ENCODE data around the gene ANGPT4. TPM values are rescaled to one million over a fixed set of nuclear protein-coding genes. Genes with fewer than 3 reads are reported as not detected.

Gene ANGPT4
- total and polyA plus RNA-seq, 10 of the 15 experiments (the other 5 are each of a cell fraction or from before 2014, with no cell fraction given) = 0.01 to 0.16 TPM; not detected in 8

DNA sequence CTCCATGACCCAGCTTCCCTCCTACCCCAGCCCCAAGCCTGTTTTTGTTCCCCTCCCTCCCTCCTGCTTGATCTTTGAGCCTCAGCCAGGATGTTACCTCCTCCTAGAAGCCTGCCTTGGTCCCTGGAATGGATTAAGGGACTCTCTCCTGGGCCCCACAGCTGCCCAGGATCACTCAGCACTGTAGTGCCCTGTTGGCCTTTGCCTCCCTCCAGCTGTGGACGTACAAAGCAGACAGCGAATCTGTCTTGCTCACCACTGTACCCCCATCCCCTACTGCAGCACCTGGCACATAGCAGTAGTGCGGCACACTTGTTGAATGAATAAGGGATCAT, 94.4 kb downstream of the ANGPT4 start:
- Histone ChIP-seq H4K20me1 (ENCODE audit: control insufficient read depth, insufficient read depth) (no peaks in the 10 kb centered on the region; the same call in 1 of the 2 replicates), H3K27ac (ENCODE audit: control insufficient read depth, insufficient read depth) (no peak overlapping the region), H3K9ac (ENCODE audit: control insufficient read depth, insufficient read depth, low read length) (no peak overlapping the region), H3K36me3 (ENCODE audit: control insufficient read depth in 2 of 2, insufficient read depth in 2 of 2, low read length in 1 of 2) (no peaks in the 10 kb centered on the region), H3K9me3 (replicated peaks; ENCODE audit: control insufficient read depth, insufficient read depth, low read length) (no peaks in the 10 kb centered on the region; the same call in 2 of the 3 replicates), H3K4me3 (no peak overlapping the region), H2AFZ (ENCODE audit: control insufficient read depth, low read depth, low read length) (no peak overlapping the region), H3K27me3 (replicated peaks in 1 of 2; ENCODE audit: control insufficient read depth in 2 of 2, insufficient read depth in 2 of 2, low read length in 1 of 2) (no peaks in the 10 kb centered on the region), H3K4me2 (ENCODE audit: control insufficient read depth, insufficient read depth) (no peak overlapping the region), H3K79me2 (ENCODE audit: control insufficient read depth, insufficient read depth, low read length) (no peaks in the 10 kb centered on the region), H3K4me1 (ENCODE audit: control insufficient read depth, insufficient read depth, low read length) (no peaks in the 10 kb centered on the region; the same call in 1 of the 2 replicates)
- DNase-seq (ENCODE audit: low read depth, low spot score) (no peak), ATAC-seq (no peak), FAIRE-seq (no peak)
- TF ChIP-seq, protein P1, sequence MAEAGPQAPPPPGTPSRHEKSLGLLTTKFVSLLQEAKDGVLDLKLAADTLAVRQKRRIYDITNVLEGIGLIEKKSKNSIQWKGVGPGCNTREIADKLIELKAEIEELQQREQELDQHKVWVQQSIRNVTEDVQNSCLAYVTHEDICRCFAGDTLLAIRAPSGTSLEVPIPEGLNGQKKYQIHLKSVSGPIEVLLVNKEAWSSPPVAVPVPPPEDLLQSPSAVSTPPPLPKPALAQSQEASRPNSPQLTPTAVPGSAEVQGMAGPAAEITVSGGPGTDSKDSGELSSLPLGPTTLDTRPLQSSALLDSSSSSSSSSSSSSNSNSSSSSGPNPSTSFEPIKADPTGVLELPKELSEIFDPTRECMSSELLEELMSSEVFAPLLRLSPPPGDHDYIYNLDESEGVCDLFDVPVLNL (IDR thresholded peaks at IDR 0.05; ENCODE audit: low read depth, low read length) = no peak
- TF ChIP-seq YY1 (IDR thresholded peaks at IDR 0.05; ENCODE audit: low read depth, low read length) (no peak), SREBF1 (IDR thresholded peaks at IDR 0.05; ENCODE audit: low read length) (no peak), NR2C1 (IDR thresholded peaks at IDR 0.05) (no peak), YBX1 (IDR thresholded peaks at IDR 0.05) (no peak), JUNB (IDR thresholded peaks at IDR 0.05) (no peak), STAT1 (conservative IDR thresholded peaks at IDR 0.05) (no peak), MEF2A (IDR thresholded peaks at IDR 0.05; ENCODE audit: insufficient read depth, low read depth, low read length) (no peak)
- TF ChIP-seq, protein P2, sequence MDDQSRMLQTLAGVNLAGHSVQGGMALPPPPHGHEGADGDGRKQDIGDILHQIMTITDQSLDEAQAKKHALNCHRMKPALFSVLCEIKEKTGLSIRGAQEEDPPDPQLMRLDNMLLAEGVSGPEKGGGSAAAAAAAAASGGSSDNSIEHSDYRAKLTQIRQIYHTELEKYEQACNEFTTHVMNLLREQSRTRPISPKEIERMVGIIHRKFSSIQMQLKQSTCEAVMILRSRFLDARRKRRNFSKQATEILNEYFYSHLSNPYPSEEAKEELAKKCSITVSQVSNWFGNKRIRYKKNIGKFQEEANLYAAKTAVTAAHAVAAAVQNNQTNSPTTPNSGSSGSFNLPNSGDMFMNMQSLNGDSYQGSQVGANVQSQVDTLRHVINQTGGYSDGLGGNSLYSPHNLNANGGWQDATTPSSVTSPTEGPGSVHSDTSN (IDR thresholded peaks at IDR 0.05; ENCODE audit: insufficient replicate concordance, low read depth, low read length) = no peak
- RAD21 ChIA-PET (ENCODE audit: unreplicated experiment) = no interaction called here
- POLR2A ChIA-PET = no interaction called here
- in situ Hi-C loops (cut with MboI) = no loop called here
- SMC1A ChIA-PET (ENCODE audit: uncharacterized antibody, unreplicated experiment) = no interaction called here
- no TSS peak for BruUV-seq (replicated peaks)
- intact Hi-C loops (cut with micrococcal nuclease; ENCODE audit: unreplicated experiment) = no loop called here
- CTCF ChIA-PET = no interaction called here
- 77% methylated on average over 3 of the region's 3 CpGs for WGBS (ENCODE audit: insufficient coverage, insufficient replicate concordance, low lambda C conversion rate, missing lambda C conversion rate)
